HEK293 (cell line): ENCODE data around the gene ASIP.
"Not testable (repeated sequence)": the region's sequence is repeated elsewhere in the genome, so short reads cannot be mapped to it uniquely, and the experiment has no call there.

Source experiments
- CTCF ChIA-PET: fragments of 350-600 bp; formaldehyde crosslinking; extraction: SDS; loops from one replicate; lab custom pipeline; 2021; ENCODE audit warnings: antibody characterized with exemption; lab: Yijun Ruan, JAX
- POLR2A ChIA-PET: fragments of 300-600 bp; formaldehyde crosslinking; extraction: SDS; loops from one replicate; lab custom pipeline; 2020; ENCODE audit warnings: antibody characterized with exemption, inconsistent platforms; lab: Yijun Ruan, JAX
- H3K27ac ChIP-seq: fragments of 200-500 bp; sonication (Bioruptor generic); 2 replicates; pipeline ENCODE4 v1.5.1; 2014; ENCODE audit warnings: low read depth, low read length, control low read depth, inconsistent platforms; ENCODE audit errors: extremely low read depth
- H3K36me3 ChIP-seq, 2 experiments: fragments of 200-500 bp in 1 of 2; sonication (Bioruptor generic) in 1 of 2; 1 replicate in 1 of 2; 2 replicates in 1 of 2; pipeline ENCODE4 v1.5.1; 2014 to 2017; ENCODE audit warnings: inconsistent platforms in 2 of 2, low read length in 2 of 2; ENCODE audit not compliant: control insufficient read depth in 2 of 2, insufficient read depth in 1 of 2
- H3K4me1 ChIP-seq: fragments of 200-500 bp; sonication (Bioruptor generic); 2 replicates; pipeline ENCODE4 v1.5.1; 2014; ENCODE audit warnings: mild to moderate bottlenecking, low read length, inconsistent platforms; ENCODE audit not compliant: control insufficient read depth, insufficient read depth
- H3K4me3 ChIP-seq: 2 replicates; pipeline ENCODE4 v1.5.1; 2011; ENCODE audit warnings: low read depth, mild to moderate bottlenecking, control low read depth, low read length, moderate library complexity
- H3K9me3 ChIP-seq: fragments of 200-500 bp; sonication (Bioruptor generic); 2 replicates; pipeline ENCODE4 v1.5.1; 2014; ENCODE audit warnings: low read depth, low read length, inconsistent platforms; ENCODE audit not compliant: control insufficient read depth, insufficient read depth
- HOXD13 ChIP-seq: sonication (generic); formaldehyde crosslinking; IDR thresholded peaks from 2 replicates; pipeline ENCODE4 v1.8.0; 2022; ENCODE audit warnings: missing genetic modification reagents, borderline replicate concordance
- SP2 ChIP-seq: fragments of 450-650 bp; formaldehyde crosslinking; IDR thresholded peaks from 2 replicates; pipeline ENCODE4 v1.5.1; 2016; ENCODE audit warnings: missing biosample characterization, missing genetic modification characterization
- SP3 ChIP-seq: fragments of 450-650 bp; formaldehyde crosslinking; IDR thresholded peaks from 2 replicates; pipeline ENCODE4 v1.5.1; 2016; ENCODE audit warnings: missing biosample characterization, missing genetic modification characterization
- ZBTB21 ChIP-seq: fragments of 450-650 bp; formaldehyde crosslinking; IDR thresholded peaks from 2 replicates; pipeline ENCODE4 v1.5.1; 2017; ENCODE audit warnings: missing biosample characterization, missing genetic modification characterization
- ZNF174 ChIP-seq: fragments of 450-650 bp; formaldehyde crosslinking; IDR thresholded peaks from 2 replicates; pipeline ENCODE4 v1.5.0; 2017; ENCODE audit warnings: missing biosample characterization, mild to moderate bottlenecking, missing genetic modification characterization
- ZNF324 ChIP-seq: fragments of 450-650 bp; formaldehyde crosslinking; IDR thresholded peaks from 2 replicates; pipeline ENCODE4 v1.5.1; 2016; ENCODE audit warnings: missing biosample characterization, missing genetic modification characterization
- ZNF521 ChIP-seq: fragments of 450-650 bp; formaldehyde crosslinking; IDR thresholded peaks from 2 replicates; pipeline ENCODE4 v1.5.1; 2017; ENCODE audit warnings: missing biosample characterization, mild to moderate bottlenecking, missing genetic modification characterization
- ZNF561 ChIP-seq: fragments of 450-650 bp; IDR thresholded peaks from 2 replicates; pipeline ENCODE4 v1.5.1; 2018; ENCODE audit warnings: missing biosample characterization, missing genetic modification characterization, borderline replicate concordance
- ZNF596 ChIP-seq: fragments of 450-650 bp; IDR thresholded peaks from 2 replicates; pipeline ENCODE4 v1.5.0; 2018; ENCODE audit warnings: missing biosample characterization, mild to moderate bottlenecking, missing genetic modification characterization, moderate library complexity
- ZNF621 ChIP-seq: fragments of 450-650 bp; formaldehyde crosslinking; IDR thresholded peaks from 2 replicates; pipeline ENCODE4 v1.5.1; 2017; ENCODE audit warnings: missing biosample characterization, missing genetic modification characterization
- ZNF645 ChIP-seq: fragments of 450-650 bp; formaldehyde crosslinking; IDR thresholded peaks from 2 replicates; pipeline ENCODE4; 2016; ENCODE audit warnings: missing biosample characterization, missing genetic modification characterization
- ZNF654 ChIP-seq: fragments of 450-650 bp; formaldehyde crosslinking; IDR thresholded peaks from 2 replicates; pipeline ENCODE4 v1.5.1; 2016; ENCODE audit warnings: low read depth, missing biosample characterization, missing genetic modification characterization
- TF ChIP-seq, protein P1 (sequence below): fragments of 450-650 bp; formaldehyde crosslinking; IDR thresholded peaks from 2 replicates; pipeline ENCODE4 v1.5.1; 2016; ENCODE audit warnings: missing biosample characterization, missing genetic modification characterization
- TF ChIP-seq, protein P2 (sequence below): fragments of 450-650 bp; formaldehyde crosslinking; IDR thresholded peaks from 2 replicates; pipeline ENCODE4 v1.5.1; 2016; ENCODE audit warnings: missing biosample characterization, missing genetic modification characterization
- TF ChIP-seq, protein P3 (sequence below): fragments of 450-650 bp; formaldehyde crosslinking; IDR thresholded peaks from 2 replicates; pipeline ENCODE4 v1.5.1; 2016; ENCODE audit warnings: missing biosample characterization, missing genetic modification characterization, borderline replicate concordance

ASIP gene

GRCh38 chr20:34285450-34285849, 44.2 kb downstream of the ASIP start:
- TF ChIP-seq ZNF561 (no peak), ZNF654 (tag by site-specific recombination) (no peak), ZBTB21 (tag by site-specific recombination) (no peak), ZNF596 (tag by site-specific recombination) (no peak), SP3 (tag by site-specific recombination) (no peak)
- TF ChIP-seq, protein P1, sequence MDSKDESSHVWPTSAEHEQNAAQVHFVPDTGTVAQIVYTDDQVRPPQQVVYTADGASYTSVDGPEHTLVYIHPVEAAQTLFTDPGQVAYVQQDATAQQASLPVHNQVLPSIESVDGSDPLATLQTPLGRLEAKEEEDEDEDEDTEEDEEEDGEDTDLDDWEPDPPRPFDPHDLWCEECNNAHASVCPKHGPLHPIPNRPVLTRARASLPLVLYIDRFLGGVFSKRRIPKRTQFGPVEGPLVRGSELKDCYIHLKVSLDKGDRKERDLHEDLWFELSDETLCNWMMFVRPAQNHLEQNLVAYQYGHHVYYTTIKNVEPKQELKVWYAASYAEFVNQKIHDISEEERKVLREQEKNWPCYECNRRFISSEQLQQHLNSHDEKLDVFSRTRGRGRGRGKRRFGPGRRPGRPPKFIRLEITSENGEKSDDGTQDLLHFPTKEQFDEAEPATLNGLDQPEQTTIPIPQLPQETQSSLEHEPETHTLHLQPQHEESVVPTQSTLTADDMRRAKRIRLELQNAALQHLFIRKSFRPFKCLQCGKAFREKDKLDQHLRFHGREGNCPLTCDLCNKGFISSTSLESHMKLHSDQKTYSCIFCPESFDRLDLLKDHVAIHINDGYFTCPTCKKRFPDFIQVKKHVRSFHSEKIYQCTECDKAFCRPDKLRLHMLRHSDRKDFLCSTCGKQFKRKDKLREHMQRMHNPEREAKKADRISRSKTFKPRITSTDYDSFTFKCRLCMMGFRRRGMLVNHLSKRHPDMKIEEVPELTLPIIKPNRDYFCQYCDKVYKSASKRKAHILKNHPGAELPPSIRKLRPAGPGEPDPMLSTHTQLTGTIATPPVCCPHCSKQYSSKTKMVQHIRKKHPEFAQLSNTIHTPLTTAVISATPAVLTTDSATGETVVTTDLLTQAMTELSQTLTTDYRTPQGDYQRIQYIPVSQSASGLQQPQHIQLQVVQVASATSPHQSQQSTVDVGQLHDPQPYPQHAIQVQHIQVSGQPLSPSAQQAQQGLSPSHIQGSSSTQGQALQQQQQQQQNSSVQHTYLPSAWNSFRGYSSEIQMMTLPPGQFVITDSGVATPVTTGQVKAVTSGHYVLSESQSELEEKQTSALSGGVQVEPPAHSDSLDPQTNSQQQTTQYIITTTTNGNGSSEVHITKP (tag by site-specific recombination), result no peak
- POLR2A ChIA-PET, result no interaction called here
- Histone ChIP-seq H3K4me3 (no peak overlapping the region), H3K36me3 (peaks cover 13 to 91% of the 10 kb centered on the region in 2 experiments; a peak in 2 of 3 replicates), H3K27ac (no peak overlapping the region), H3K9me3 (no peaks in the 10 kb centered on the region), H3K4me1 (no peaks in the 10 kb centered on the region)
- CTCF ChIA-PET, result no interaction called here

GRCh38 chr20:34287500-34287899, 46.3 kb downstream of the ASIP start:
- H3K36me3 ChIP-seq, result peaks cover 15 to 91% of the 10 kb centered on the region in 2 experiments; a peak in 2 of 3 replicates
- H3K27ac ChIP-seq, H3K9me3 ChIP-seq, POLR2A ChIA-PET, H3K4me3 ChIP-seq, H3K4me1 ChIP-seq: not testable (repeated sequence)
- CTCF ChIA-PET, result interaction anchor here (0.6 kb wide), 1 partner anchor 261 kb away, joined by 4 read pairs; no protein-coding TSS in a partner anchor

GRCh38 chr20:34290471-34290870, 49.2 kb downstream of the ASIP start:
- no peaks in the 10 kb centered on the region for H3K4me1 ChIP-seq
- H3K36me3 ChIP-seq, result peaks cover 18 to 91% of the 10 kb centered on the region in 2 experiments; a peak in 2 of 3 replicates
- no peak for TF ChIP-seq ZNF621
- TF ChIP-seq ZNF645, result no peak
- TF ChIP-seq SP2 (tag by site-specific recombination), result 0 out of 2 replicates have a peak, but pooled peaks have one; percentile 1
- TF ChIP-seq, all 188 proteins: peak for 1
- no peak overlapping the region for H3K27ac ChIP-seq
- no peak overlapping the region for H3K4me3 ChIP-seq
- H3K9me3 ChIP-seq, result no peaks in the 10 kb centered on the region
- ChIA-PET CTCF (no interaction called here), POLR2A (no interaction called here)

DNA sequence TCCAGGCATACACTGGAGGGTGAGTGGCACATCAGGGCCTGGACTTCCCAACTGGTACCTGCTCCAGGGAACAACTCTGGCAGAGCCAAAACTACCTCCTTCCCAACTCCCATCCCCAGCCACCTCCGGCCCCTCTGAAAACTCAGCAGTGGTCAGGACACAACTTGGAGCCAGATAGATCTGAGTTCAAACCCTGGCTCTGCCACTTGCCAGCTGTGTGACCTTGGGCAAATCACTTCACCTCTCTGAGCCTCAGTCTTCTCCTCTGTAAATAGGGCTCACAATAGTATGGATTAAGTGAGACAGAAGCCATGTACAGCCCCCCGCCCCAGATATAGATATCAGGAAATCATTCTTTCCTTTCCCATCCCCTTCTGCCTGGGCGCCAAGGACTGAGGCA, 51.3 kb downstream of the ASIP start:
- Histone ChIP-seq H3K27ac (no peak overlapping the region), H3K36me3 (peaks cover 12 to 89% of the 10 kb centered on the region in 2 experiments; a peak in 2 of 3 replicates), H3K4me3 (no peak overlapping the region), H3K9me3 (no peaks in the 10 kb centered on the region), H3K4me1 (no peaks in the 10 kb centered on the region)
- CTCF ChIA-PET, result no interaction called here
- POLR2A ChIA-PET, result interaction anchor here (0.6 to 0.7 kb wide), 2 partner anchors 55 to 291 kb away, joined by 3 to 4 read pairs; no protein-coding TSS in a partner anchor
- TF ChIP-seq, protein P2, sequence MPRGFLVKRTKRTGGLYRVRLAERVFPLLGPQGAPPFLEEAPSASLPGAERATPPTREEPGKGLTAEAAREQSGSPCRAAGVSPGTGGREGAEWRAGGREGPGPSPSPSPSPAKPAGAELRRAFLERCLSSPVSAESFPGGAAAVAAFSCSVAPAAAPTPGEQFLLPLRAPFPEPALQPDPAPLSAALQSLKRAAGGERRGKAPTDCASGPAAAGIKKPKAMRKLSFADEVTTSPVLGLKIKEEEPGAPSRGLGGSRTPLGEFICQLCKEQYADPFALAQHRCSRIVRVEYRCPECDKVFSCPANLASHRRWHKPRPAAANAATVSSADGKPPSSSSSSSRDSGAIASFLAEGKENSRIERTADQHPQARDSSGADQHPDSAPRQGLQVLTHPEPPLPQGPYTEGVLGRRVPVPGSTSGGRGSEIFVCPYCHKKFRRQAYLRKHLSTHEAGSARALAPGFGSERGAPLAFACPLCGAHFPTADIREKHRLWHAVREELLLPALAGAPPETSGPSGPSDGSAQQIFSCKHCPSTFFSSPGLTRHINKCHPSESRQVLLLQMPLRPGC (tag by site-specific recombination), result no peak
- TF ChIP-seq HOXD13 (CRISPR knock-in tag) (no peak), ZNF324 (no peak), ZNF174 (tag by site-specific recombination) (no peak), ZNF521 (tag by site-specific recombination) (no peak)
- TF ChIP-seq, protein P3, sequence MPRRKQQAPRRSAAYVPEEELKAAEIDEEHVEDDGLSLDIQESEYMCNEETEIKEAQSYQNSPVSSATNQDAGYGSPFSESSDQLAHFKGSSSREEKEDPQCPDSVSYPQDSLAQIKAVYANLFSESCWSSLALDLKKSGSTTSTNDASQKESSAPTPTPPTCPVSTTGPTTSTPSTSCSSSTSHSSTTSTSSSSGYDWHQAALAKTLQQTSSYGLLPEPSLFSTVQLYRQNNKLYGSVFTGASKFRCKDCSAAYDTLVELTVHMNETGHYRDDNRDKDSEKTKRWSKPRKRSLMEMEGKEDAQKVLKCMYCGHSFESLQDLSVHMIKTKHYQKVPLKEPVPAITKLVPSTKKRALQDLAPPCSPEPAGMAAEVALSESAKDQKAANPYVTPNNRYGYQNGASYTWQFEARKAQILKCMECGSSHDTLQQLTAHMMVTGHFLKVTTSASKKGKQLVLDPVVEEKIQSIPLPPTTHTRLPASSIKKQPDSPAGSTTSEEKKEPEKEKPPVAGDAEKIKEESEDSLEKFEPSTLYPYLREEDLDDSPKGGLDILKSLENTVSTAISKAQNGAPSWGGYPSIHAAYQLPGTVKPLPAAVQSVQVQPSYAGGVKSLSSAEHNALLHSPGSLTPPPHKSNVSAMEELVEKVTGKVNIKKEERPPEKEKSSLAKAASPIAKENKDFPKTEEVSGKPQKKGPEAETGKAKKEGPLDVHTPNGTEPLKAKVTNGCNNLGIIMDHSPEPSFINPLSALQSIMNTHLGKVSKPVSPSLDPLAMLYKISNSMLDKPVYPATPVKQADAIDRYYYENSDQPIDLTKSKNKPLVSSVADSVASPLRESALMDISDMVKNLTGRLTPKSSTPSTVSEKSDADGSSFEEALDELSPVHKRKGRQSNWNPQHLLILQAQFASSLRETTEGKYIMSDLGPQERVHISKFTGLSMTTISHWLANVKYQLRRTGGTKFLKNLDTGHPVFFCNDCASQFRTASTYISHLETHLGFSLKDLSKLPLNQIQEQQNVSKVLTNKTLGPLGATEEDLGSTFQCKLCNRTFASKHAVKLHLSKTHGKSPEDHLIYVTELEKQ (tag by site-specific recombination), result no peak
